NCI-H1105 treated with DMSO at 0.1 percent for 48 hours (cell line): ENCODE results near the gene ADAT2.
"Not testable (repeated sequence)": the region's sequence is repeated elsewhere in the genome, so short reads cannot be mapped to it uniquely, and the experiment has no call there.

Source experiments
- DNase-seq: peaks from one replicate; lab custom pipeline; 2025; lab: John Stamatoyannopoulos, UW

The ADAT2 gene

GRCh38 chr6:143450453-143451371 is at the start of gene ADAT2, which contains the start of gene PEX3:
TSS of gene ADAT2 (minus strand) at chr6:143450695. CDS start at chr6:143450658, 37 bp downstream.
TSS of gene PEX3 (plus strand) at chr6:143450805. CDS start at chr6:143451043, 238 bp downstream.
- peak; percentile 95 for DNase-seq

DNA sequence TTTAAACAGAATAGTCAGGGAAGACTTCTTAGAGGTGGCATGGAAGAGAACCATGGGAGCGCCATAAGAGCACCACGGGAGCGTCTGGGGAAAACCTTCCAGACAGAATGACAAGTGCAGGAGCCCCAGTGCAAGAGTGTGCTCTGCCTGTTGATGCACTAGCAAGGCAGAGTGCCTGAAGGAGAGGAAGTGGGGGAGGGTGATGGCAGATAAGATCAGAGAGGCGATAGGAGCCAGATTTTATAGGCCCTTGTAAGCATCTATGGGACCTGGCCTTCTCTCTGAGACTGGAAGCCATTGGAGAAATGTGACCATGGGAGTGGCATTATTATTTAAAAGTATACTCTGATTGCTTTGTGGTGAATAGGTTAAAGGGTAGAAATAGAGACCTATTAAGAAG is 47.9 kb upstream of the ADAT2 start:
- no peak for DNase-seq

- DNase-seq = no peak
Observed at GRCh38 chr6:143496974-143497373, 46.5 kb upstream of the ADAT2 start.

GRCh38 chr6:143490775-143491174 is 40.3 kb upstream of the ADAT2 start:
- no peak for DNase-seq

- peak; percentile 6 for DNase-seq
Observed at GRCh38 chr6:143490244-143490643, 39.7 kb upstream of the ADAT2 start.

DNA sequence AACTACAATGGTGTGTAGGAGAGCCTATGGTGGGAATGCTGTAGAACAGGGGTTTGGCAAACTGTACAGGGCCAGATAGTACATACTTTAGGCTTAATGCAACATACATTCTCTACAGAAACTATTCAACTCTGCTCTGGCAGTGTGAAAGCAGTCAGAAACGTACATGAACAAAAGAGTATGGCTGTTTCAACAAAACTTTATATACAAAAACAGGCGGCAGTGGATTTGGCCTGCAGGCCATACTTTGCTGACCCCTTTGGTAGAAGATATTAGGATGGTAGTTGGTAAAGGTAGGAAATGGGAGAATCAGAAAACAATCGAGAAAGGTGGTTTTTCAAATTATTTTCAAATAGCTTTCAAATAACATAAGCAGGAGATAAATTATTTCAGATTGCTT is 36.3 kb upstream of the ADAT2 start:
- no peak for DNase-seq

GRCh38 chr6:143485967-143486366 is 35.5 kb upstream of the ADAT2 start:
- DNase-seq = no peak

GRCh38 chr6:143482593-143482992 is 32.1 kb upstream of the ADAT2 start:
- DNase-seq = no peak

DNA sequence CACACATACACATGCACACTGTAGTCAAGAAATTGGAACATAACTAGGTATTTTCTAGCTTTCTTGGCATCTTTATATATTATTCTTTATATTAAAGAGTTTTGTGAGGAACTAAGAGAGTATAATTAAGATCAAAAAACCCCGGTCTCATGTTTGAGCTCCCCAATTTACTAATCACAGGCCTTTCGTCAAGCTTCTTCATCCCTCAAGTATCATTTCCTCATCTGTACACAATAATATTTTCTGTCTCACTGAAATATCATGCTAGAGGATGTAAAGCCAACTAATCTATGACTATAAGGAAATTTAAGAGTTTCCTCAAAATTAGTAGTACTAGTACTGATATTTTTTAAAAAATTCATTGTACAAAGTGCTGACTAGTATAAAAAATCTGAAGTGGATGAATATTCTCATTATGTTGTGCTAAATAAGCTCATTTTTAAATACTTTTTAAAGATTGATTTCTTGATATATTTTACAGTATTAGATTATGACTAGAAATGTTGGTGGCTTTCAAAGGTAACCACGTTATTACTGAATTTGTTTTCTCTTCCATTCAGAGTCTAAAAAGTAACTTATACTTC is 28.1 kb upstream of the ADAT2 start:
- DNase-seq = no peak

DNA sequence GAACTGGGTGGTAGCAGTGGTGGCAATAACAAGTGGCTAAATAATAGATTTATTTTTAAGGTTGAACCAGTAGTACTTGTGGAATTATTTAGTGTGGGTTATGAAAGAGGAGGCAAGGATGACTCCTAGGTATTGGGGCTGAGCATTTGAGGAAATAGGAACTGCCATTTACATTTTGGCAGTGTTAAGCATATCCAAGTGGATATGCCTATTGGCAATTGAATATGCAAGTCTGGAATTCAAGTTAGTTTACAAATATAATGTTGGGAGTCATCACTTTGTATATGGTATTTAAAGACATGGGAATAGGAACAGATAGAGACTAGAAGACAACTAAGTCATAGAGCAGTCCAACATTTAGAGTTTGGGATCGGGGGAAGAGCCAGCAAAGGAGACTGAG is 26.1 kb upstream of the ADAT2 start:
- DNase-seq = no peak

- no peak for DNase-seq
Observed at GRCh38 chr6:143471822-143472221, 21.3 kb upstream of the ADAT2 start.

GRCh38 chr6:143468823-143469222 is 18.3 kb upstream of the ADAT2 start:
- not testable (repeated sequence) for DNase-seq

DNA sequence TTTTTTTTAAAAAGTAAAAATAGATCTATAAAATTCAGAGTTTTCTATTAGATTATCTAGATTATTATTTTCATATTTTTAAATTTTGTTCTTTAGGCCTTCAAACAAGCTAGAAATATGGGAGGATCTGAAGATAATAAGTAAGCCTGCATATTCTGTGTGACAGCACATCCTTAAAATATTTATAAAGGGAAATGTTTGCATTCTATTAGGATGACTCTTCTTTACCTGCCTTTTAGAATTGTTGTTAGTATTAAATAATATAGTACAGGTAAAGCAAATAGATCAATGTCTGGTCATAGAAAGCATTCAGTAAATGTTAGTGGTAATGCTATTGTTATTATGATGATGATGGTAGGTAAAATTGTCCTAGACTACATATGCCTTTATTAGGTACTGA is 17.5 kb upstream of the ADAT2 start:
- DNase-seq = no peak

DNA sequence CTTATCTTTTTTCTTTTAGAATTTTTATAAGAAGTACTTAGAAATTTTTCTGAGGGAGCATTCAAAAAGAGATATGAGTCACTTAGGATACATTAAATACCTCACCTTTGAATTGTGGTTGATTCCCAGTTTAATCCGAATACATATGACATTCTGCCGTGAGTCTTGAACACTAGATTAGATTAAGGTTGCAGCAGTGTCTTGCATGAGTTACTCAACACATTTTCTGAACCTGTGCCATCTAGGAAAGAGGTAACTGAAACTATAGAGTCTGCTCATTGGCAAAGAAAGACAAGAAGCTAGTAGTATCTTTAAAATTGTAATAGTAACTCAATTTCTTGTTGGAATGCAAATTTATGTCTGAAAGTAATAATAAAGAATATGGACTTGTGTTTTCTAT is 15.1 kb upstream of the ADAT2 start:
- no peak for DNase-seq

- DNase-seq = no peak
Observed at GRCh38 chr6:143457563-143458359, 7.3 kb upstream of the ADAT2 start.

- no peak for DNase-seq
Observed at GRCh38 chr6:143451531-143451930, 1.0 kb upstream of the ADAT2 start.

- DNase-seq = peak; percentile 50
Observed at GRCh38 chr6:143449714-143450452, 612 bp downstream of the ADAT2 start.

GRCh38 chr6:143449082-143449713 is 1.3 kb downstream of the ADAT2 start:
- no peak for DNase-seq

- DNase-seq = not testable (repeated sequence)
Observed at GRCh38 chr6:143447865-143448264, 2.6 kb downstream of the ADAT2 start.

DNA sequence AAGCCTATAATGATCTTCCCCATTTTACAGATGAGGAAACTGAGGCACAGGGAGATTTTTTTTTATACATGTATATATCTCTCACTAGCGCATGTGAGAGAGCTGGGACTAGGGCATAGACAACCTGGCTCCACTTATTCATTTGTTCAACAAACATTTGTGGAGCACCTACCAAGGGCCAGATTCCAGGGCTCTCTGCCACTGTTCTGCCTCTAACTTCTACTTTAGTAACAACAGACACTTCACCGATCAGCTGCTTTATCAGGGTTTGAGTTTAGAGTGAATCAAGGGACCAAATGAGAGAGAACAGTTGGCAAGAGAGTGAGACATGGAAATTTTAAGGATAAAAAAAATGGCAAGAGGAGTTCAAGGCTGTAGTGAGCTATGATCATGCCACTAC is 7.4 kb downstream of the ADAT2 start:
- DNase-seq = no peak
